C1 segment of cervical spinal cord (tissue), 14 donors: ENCODE results near the gene ZSCAN30.
A peak's percentile ranks its signal among the peaks of the same experiment; 100 is the strongest.

Source experiments
- DNase-seq, 14 donors: peaks; one replicate each; lab custom pipeline; 2025; lab: John Stamatoyannopoulos, UW

The ZSCAN30 gene

GRCh38 chr18:35282353-35282752, 7.7 kb downstream of the ZSCAN30 start:
- no peak for DNase-seq

- DNase-seq = no peak
Observed at GRCh38 chr18:35278969-35279368, 11.1 kb downstream of the ZSCAN30 start.

GRCh38 chr18:35278085-35278484, 11.9 kb downstream of the ZSCAN30 start:
- DNase-seq = no peak

- no peak for DNase-seq
Observed at GRCh38 chr18:35277633-35278032, 12.4 kb downstream of the ZSCAN30 start.

GRCh38 chr18:35276267-35276666, 13.8 kb downstream of the ZSCAN30 start:
- no peak for DNase-seq

- DNase-seq = no peak
Observed at GRCh38 chr18:35271656-35272055, 18.4 kb downstream of the ZSCAN30 start.

- DNase-seq = no peak
Observed at GRCh38 chr18:35268821-35269220, 21.2 kb downstream of the ZSCAN30 start.

- peak in 2 of 14 donors; percentile 25 to 30 for DNase-seq
Observed at GRCh38 chr18:35267809-35268208, 22.2 kb downstream of the ZSCAN30 start.

GRCh38 chr18:35267161-35267651, 22.8 kb downstream of the ZSCAN30 start:
- DNase-seq = peak in 12 of 14 donors; percentile 46 to 83 (median 72)

GRCh38 chr18:35264409-35264808, 25.6 kb downstream of the ZSCAN30 start:
- DNase-seq = no peak

- no peak for DNase-seq
Observed at GRCh38 chr18:35256947-35257346, 33.1 kb downstream of the ZSCAN30 start.

GRCh38 chr18:35253655-35254287, 36.3 kb downstream of the ZSCAN30 start:
- no peak for DNase-seq

- no peak for DNase-seq
Observed at GRCh38 chr18:35252466-35252865, 37.6 kb downstream of the ZSCAN30 start.

- DNase-seq = no peak
Observed at GRCh38 chr18:35248429-35248828, 41.6 kb downstream of the ZSCAN30 start.

- DNase-seq = no peak
Observed at GRCh38 chr18:35247412-35248249, 42.4 kb downstream of the ZSCAN30 start.

- no peak for DNase-seq
Observed at GRCh38 chr18:35246831-35247230, 43.2 kb downstream of the ZSCAN30 start.

- DNase-seq = no peak
Observed at GRCh38 chr18:35245719-35246317, 44.2 kb downstream of the ZSCAN30 start.

GRCh38 chr18:35244671-35245070, 45.4 kb downstream of the ZSCAN30 start:
- no peak for DNase-seq

GRCh38 chr18:35242426-35242825, 47.6 kb downstream of the ZSCAN30 start:
- no peak for DNase-seq

- DNase-seq = no peak
Observed at GRCh38 chr18:35241448-35241804, 48.6 kb downstream of the ZSCAN30 start.

GRCh38 chr18:35240664-35241447, 49.2 kb downstream of the ZSCAN30 start, which contains the start of gene ZNF397:
ZNF397 (plus strand) TSS chr18:35241034; CDS start chr18:35242471, 1,437 bp downstream.
- DNase-seq = peak; percentile 48 to 96 (median 94)

- no peak for DNase-seq
Observed at GRCh38 chr18:35239314-35239713, 50.7 kb downstream of the ZSCAN30 start.
